ENCODE results near the gene NEDD4L.

NEDD4L gene

DNA sequence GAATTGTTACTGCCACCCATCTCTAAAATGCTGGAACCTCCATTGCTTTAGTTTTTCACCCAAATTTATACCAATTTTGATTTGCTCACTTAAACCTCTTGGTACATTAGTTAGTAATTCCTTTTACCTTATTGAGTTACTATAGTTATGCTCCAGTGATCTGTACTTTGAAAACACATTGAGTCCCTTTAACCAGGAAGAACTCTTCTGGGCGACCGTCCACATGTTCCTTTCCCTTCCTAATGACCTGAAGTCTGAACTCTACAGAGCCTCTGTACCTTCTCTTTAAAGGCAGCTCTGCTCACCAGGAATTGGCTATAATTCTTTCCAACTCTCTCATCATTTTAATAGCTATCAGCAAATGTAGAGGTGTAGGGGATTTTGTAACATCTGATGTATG lies 290.0 kb downstream of the NEDD4L start:
- no peak for DNase-seq

DNA sequence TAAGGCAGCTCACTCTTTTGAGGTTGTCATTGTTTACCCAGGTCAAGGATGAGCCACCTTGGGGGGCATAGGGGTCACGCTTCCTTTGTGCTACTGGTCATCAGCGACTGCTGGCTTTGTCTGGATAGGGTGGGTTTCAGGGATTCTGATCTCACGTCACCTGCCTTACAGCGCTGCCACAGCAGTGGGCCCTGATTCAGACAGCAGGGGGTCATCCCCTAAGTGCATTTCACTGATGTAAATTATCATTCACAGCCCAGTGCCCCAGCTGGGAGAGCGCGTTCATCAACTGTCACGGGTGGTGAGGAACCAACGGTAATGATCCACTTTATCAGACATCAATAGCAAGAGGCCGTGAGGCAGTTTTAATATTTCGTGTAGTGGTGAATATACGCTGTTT lies 291.2 kb downstream of the NEDD4L start:
- peak; percentile 75 for DNase-seq

DNA sequence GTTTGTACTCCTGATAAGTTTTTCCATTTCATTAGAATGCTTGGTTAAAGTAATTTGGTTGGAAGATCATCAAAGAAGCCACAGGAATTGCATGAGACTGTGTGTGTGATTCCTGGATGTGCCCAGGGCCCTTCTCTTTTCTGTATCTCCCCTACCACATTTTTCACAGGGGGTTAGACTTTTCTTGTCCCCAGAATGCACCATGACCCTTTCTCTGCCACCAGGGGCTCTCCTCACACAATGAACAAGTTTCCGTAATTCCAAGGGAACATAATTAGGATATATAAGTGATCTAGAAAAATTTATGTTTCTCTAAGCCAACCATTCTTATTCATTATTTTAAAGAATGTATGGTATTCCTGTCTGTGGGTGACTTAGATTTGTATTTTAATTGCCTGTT lies 291.8 kb downstream of the NEDD4L start:
- DNase-seq, result no peak

DNA sequence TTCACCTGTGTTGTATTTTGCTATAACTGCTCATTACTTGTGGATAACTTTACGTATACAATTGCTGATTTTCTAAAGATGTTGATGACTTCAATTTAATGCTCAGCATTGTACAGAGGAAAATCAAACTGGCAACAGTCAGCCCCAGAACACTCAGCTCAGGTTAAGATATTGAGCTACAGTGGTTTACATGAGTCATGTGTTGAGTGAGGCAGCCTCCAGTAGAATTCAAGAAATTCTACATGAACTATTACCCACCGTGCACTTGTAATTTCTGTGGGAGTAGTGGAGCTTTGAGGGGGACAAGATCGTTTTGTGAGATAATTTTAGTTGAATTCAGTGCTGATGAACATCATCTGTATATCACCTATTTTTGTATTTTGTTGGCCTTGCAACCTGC lies 292.6 kb downstream of the NEDD4L start:
- DNase-seq, result no peak

DNA sequence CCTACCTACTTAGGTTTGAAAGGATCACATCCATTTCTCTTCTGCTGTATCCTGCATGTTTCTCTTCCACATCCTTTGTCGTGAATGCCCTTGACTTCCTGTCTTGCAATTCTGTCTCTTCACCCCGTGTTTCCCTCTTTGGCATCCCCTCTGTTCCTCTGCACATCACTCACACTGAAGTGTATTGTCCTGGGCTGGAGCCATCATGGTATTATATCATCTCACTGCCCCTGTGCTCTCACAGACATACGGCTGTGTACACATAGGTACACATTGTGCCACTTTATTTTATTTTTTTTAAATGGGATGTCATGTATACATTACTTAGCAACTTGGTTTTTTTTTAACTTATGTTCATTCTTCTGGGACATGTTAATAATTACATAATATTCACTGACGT lies 293.3 kb downstream of the NEDD4L start:
- no peak for DNase-seq

DNA sequence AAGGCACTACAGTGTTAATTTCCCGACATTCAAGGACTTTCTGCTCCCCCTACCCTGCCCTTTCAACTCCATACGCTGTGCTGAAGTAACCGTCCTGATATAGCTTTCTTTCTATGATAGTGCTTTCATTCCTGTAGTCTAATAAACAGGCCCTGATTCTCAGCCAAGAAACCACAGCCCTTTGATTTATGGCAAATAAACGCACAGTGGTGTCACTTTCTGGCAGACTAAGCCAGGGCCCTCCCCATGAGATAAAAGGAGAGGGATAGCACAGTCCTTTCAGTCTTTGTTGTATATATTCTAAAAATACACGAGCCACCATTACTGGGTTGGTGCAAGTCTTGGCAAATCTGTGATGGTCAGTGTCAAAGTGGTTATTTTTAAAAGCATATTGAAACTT lies 293.7 kb downstream of the NEDD4L start:
- no peak for DNase-seq

DNA sequence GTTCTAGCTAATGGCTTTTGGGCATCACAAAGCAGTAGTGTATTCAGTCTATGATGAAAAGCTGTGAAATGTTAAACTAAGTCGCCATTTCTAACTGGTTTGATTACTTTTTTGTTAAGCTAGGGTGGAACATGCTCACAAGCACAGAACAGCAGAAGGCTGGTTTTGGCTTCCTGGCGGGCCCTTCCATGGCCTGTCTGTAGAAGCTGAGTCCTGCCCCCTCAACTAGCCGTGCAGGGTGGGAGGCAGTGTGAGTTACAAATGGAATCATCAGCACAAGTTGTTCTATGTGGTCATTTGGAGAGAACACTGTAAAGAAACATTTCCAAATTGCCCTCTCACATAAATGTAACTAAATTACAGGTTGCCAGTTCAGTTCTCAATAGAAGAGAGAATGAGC lies 294.1 kb downstream of the NEDD4L start:
- DNase-seq, result no peak

DNA sequence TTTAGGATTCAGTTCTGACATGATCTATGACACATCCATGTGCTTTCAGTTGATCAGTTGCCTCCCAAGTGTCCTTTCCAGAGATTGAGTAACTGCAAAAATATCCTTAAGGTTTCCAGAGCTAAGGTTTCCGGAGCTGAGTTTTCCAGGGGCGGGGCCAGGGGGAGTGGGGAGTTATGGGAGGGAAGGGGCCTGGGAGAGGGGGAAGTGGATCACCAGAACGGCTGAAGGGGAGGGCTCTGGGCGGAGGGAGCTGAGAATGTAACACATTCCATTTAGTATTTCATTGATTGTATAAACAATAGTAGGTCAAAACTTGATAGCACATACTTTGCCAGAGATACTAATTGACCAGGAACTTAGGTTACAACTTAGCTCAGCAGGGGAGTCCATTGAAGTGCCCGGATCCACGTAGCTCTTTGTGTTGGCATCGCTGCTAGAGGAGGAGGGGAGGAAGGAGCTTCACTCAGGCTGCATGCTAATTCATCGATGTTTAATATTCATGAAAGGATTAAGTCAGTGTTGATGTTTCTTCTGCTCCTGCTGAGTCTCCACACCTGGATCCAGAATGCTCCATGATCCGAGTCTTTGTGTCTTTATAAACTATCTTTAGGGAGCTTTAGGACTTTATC lies 295.1 kb downstream of the NEDD4L start:
- DNase-seq, result peak; percentile 16

DNA sequence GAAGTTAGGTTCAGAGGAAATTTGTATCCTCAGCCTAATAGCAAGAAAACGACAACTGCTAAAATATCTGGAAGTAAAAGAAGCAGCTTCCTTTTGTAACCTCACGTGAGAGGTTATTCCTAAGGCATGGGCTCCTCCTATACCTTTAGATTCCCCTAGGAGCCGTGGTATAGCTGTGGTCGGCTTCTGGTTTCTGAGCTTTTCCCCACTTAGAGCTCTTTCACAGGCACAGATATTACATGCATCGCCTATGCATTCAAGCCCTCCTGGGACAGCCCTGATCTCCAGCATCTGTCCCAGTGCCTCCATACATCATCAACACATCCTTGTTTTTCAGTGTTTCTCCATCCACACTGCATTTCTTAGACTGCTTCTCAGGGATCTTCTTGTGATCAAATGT lies 295.9 kb downstream of the NEDD4L start:
- DNase-seq, result no peak

DNA sequence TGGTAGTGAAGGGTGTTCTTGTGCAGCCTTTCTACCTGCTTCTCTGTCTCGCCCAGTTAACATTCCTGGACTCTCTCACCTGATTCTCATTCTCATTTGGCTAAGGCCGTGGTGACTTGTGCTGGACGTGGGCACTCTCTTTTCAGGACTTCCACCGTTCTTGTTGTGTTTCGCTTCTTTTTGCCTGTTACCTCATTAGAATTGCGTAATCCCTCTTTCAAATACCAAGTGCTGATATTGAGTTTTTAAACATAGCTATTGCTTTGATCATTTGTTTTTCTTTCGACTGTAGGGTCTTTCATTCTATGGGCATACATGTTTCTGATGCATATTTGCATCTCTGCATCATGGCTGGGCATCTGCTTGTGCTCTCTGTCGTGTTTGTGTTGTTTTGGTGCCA lies 297.9 kb downstream of the NEDD4L start:
- DNase-seq, result no peak

DNA sequence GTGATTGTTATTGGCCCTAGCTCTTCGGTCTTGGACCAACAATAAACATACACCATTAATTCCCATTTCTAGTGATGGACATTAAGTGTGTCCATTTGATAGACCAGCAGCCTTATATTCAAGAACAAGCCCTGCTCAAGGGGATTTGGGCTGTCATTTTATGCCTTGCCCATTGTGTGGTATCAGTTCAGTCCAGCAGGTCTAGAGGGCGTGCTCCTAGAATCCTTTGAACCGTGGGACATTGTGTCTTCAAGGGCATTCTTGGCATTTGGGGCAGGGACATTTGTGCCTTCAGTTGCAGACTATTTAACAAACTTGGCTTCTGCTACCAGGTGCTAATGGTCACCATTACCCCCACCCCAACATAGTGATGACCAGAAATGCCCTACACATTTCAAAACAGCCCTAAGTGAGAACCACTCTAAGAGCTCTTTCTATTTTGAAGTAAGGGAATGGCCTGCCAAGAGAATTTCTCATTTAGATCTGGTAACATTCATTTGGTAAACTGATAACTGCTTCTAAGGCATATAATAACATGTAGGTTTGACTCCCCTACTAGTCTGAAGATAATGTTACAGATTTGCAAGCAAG lies 300.1 kb downstream of the NEDD4L start:
- no peak for DNase-seq

DNA sequence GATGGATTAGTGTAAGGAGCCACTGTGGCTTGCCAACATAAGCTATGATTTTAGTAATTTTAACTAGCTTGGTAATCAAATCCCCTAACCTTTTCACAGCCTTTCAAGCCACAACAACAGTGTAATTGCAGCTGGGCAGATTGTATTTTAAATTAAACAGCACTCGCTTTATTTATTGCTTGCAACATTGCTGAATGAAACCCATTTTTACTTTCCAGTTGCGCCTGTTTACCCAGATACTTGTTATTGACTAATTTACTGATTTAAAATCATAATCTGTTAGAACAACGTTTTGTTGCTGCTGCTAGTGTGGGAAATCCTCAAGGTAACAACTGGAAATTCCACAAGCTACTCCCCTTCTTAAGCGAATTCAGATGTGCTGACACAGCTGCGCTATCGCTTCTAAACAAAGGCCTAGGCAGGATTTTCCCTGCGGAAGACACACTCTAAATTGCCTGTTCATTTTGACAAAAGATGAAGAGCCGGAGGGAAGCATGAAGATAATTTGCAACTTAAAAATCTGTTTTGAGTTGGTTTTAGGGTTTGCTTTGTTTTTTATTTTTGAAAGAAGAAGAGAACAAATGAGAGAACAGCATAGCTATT lies 300.9 kb downstream of the NEDD4L start:
- DNase-seq, result peak; percentile 67

DNA sequence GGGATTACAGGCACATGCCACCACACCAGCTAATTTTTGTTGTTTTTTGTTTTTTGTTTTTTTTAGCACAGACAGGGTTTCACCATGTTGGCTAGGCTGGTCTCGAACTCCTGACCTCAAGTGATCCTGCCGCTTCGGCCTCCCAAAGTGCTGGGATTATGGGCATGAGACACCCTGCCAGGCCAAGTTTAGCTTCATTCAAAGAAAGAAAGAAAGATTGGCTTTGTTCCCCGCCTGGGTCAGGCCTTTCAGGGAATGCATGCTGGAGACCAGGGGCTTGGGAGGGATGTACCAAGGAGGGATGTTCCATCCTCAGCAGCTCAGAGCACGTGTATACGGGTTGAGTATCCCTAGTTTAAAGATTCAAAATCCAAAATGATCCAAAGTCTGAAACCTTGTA lies 301.8 kb downstream of the NEDD4L start:
- no peak for DNase-seq

DNA sequence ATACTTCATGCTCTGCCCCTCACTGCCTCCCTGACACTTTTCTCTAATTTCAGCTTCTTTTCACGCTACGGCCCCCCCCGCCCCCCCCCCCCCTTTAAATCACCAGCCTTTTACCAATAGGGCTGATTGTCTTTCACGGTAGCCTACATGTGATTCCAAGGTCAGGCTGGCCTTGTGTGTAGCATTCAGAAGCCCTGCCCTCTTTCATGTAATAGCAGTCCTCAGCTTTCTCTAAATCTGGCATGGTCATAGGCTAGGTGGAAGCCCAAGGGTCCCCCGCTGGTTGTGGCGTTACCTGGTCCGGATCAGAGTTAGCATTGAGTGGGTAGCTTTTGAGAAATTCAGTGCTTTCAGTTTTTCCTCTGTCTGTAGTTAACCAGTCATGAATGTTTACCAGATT lies 303.1 kb downstream of the NEDD4L start:
- no peak for DNase-seq

DNA sequence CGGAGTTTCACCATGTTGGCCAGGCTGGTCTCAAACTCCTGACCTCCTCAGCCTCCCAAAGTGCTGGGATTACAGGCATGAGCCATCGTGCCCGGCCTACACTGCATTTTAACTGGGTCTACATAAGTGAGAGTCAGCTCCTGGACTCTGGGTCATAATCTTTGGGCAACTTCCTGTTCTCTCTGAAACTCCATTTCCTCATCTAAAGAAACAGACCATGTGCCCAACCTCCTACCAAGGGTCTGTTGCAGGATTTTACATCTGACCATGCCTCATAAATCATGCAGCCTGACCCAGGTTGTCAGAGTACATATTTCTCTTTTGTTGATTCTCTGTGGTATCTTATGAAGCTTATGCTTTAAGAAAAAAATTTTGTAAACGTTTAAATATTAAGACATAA lies 304.5 kb downstream of the NEDD4L start:
- DNase-seq, result no peak

DNA sequence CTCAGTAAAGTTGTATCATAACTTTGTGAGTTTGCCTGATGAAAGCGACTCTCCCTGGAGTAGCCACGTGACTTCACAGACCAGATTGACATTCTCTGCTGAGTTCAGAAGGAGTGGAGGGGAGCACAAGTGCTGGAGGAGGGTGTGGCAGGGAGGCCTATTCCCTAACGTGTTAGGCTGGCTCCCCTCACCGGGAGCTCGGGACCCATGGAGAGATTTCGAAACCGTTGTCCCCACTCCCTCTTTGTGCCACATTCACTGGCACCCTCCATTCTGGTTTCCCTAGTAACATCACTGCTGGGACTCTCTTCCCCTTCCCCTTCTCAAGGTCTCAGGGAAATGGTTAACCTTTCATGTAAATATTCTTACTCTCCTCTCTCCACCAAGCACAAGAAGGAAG lies 304.9 kb downstream of the NEDD4L start:
- DNase-seq, result no peak

DNA sequence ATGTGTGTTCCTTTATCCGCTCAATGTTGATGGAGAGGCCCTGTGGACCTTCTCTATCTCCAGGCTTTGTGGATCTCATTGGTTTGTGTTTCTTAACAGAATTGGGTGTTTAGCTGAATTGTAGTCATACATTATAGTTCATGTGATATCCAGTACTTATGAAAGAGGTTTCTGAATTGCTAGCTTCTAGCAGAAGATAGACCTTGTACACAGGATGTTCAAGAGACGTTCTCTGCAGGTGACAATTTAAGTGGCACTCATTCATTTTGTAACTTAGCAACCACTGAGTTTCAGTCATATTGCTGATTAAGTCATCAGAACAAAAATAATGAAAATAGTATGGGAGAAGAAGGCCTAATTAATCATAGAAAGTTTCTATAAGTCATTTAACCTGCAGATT lies 305.6 kb downstream of the NEDD4L start:
- peak; percentile 48 for DNase-seq

DNA sequence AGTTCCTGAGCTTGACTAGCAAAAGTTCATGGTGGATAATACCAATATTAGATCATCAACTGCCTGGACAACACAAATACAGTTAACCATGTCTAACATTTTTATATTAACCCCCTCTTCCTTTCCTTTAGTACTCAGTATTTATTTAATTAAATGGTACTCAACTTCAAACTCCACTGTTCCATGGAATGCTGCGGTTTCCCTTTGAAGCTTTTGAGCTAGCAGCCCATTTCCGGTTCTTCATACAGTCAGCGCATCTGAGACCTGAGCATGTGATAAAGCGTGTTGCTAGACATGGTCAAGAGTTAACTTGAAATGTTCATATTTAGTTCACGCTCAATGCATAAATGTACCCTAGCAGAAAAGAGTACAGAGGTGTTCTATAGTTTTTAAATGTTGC lies 306.5 kb downstream of the NEDD4L start:
- no peak for DNase-seq

DNA sequence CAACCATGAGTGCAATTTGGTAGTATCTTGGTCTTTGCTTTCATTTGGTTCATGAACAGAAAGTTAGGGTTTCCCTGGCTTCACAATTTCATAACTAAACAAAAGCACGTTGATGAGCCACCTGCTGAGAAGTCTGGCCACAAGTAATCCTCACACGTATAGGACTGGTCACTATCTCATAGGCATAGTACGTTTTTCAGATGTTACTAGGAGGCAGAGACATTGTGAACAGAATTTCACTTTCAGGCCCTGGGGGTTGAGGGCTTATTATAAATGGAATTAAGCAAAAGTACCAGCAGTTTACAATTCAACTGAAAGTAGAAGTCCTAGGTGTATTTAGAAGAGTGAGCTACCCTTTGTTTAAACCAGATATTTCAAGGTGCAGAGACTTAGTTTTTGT lies 307.8 kb downstream of the NEDD4L start:
- DNase-seq, result no peak

DNA sequence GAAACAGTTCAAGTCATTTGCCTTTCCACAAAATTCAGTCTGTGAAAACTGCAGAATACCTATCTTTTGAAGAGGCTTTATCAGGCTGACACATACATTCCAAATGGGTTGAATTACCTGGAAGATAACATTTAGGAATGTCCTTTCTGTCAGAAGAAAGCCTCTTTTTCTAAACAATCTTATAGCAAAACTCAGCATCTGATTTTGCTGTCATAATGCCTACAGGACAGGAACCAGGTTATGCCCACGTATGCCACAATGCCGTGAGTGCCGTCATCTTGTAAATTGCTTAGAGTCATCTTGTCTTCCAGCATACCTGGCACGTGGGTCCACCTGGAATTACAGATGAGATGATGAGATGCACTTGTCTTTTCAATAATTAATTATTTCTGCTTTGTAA lies 309.6 kb downstream of the NEDD4L start:
- DNase-seq, result no peak

DNA sequence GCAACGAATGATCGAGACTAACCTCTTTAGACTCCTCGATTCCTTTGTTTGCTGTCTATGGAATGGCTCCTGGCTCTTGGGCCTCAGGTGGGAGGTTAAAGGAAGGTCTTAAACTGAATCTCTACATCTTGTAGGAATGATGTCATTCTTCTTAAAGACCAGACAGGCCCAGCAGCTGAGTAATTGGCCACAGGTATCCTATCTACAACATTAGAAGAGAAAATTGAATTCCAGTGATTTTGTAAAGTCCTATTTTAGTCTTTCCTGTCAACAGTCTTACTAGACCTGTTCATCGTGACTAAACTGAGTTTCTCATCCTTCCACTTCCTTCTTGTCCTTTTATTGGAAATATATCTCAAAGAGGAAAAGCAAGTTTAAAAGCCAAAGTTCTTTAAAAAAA lies 310.0 kb downstream of the NEDD4L start:
- no peak for DNase-seq

DNA sequence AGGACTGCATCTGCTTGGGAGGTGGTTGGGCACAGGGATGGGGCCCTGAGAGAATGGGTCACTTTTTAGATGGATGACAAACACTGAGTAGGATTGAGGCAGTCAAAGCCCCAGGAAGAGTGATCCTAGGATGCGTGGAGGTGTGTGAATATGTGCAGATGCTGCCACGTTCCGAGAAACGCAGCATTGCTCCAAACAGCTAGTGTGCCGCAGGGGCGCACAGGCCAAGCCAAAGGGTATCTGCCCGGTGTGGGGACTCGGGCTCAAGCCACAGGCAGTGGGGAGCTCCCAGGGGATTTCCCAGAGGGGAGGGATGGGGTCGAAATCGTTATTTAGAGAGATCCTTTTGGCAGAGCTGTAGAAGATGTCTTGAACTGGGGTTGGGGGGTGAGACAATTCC lies 310.8 kb downstream of the NEDD4L start:
- no peak for DNase-seq

DNA sequence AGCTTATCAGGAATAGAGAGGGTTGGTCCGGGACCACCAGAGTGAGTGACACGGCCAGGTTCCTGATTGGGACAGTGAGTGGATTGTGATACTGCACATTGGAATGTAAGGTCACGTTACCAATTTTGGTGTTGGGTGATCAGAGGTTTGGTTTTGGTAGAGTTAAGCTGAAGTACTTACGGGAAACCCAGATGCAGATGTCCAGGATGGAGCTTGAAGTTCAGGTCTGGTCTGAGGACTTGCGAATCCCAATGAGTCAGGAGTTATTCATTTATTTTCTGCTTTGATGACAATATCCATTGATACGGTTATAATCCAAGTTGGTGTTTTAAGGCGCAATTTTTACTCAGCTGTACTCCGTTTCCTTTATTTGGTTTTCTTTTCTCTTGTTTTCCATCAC lies 311.2 kb downstream of the NEDD4L start:
- DNase-seq, result no peak

DNA sequence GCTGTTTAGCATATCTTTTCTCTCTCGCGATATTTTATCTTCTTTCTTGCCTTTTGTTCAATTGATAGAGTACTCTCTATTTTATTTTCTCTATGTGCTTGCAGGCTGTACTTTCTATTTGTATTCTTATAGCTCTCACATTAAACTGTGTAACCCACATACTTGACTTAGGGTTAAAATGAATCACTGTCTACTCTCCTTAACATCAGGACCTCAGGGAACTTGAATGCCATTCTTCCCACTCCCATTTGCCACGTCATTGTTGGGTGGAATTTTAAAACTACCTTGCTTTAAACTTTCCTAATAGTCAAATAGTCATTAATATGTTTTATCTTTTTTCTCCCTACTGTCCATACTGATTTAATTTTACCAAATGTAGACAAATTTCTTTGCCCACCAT lies 315.2 kb downstream of the NEDD4L start:
- no peak for DNase-seq

DNA sequence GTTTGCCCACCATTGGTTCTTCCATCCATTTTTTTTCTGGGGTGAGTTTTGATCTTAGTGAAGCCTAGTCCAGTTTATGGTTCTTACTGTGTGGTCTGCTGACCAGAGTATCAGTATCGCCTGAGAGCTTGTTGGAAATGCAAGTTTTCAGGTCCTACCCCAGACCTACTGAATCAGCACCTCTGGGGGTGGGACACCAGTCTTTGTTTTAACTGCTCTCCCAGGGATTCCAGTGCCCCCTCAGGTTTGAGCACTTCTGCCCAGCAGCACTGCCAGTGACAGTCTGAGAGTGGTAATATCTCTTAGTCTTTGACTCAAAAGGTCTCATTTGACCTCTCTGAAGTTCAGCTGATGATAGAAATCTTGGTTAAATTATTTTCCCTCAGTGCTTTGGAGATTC lies 315.6 kb downstream of the NEDD4L start:
- no peak for DNase-seq

Measured in NCI-H748 treated with DMSO at 0.1 percent for 48 hours (cell line).